Astrocyte of the cerebellum (primary cell): ENCODE results near the gene FAM169A.
"Not testable (repeated sequence)": the region's sequence is repeated elsewhere in the genome, so short reads cannot be mapped to it uniquely, and the experiment has no call there.

ENCODE experiments used
- DNase-seq: peaks from one replicate; pipeline ENCODE4 v3.0.0-alpha.2; 2011; ENCODE audit warnings: low read depth
- H3K4me3 ChIP-seq: 2 replicates; pipeline ENCODE4 v1.5.1; 2011; ENCODE audit warnings: mild to moderate bottlenecking, low read depth, low read length, moderate library complexity
- CTCF ChIP-seq: IDR thresholded peaks from 2 replicates; pipeline ENCODE4 v1.5.1; 2012; ENCODE audit warnings: low read length, low read depth, moderate library complexity, mild to moderate bottlenecking; ENCODE audit errors: missing control alignments
- in situ Hi-C: cut with HindIII; loops from 2 replicates; pipeline ENCODE4 v1.10.0; 2017; ENCODE audit warnings: low sequenced_read_pairs

The FAM169A gene

DNA sequence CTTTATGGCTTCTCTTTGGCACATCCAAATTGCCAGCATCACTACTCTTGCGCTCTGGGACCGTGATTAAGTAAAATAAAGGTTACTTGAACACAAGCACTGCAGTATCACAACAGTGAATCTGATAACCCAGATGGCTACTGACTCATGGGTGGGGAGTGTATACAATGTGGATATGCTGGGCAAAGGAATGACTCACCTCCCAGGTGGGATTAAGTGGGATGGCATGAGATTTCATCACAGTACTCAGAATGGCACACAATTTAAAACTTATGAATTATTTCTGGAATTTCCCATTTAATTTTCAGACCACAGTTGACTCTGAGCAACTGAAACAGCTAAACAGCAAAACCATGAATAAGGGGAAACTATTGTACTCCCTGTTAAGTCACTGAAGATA, 103.6 kb downstream of the FAM169A start:
- DNase-seq, result no peak
- no peak overlapping the region for H3K4me3 ChIP-seq
- no peak for TF ChIP-seq CTCF
- in situ Hi-C loops, result no loop called here

- DNase-seq, result no peak
- in situ Hi-C loops, result no loop called here
- H3K4me3 ChIP-seq, result no peak overlapping the region
- TF ChIP-seq CTCF, result no peak
These were observed 104.9 kb downstream of the FAM169A start for GRCh38 chr5:74761241-74761640.

DNA sequence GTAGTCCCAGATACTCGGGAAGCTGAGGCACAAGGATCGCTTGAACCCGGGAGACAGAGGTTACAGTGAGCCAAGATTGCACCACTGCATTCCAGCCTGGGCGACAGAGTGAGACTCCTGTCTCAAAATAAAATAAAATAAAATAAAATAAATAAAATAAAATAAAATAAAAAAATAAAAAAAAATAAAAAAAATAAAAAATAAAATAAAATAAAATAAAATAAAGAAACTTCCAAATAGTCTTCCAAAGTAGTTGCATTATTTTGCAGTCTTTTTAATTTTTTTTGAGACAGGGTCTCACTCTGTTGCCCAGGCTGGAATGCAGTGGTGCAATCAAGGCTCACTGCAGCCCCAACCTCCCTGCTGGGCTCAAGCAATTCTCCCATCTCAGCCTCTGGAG, 117.4 kb downstream of the FAM169A start:
- in situ Hi-C loops, H3K4me3 ChIP-seq, DNase-seq: not testable (repeated sequence)

GRCh38 chr5:74738406-74738805, 127.8 kb downstream of the FAM169A start:
- DNase-seq, result no peak
- no peak overlapping the region for H3K4me3 ChIP-seq
- TF ChIP-seq CTCF, result no peak
- in situ Hi-C loops, result no loop called here

DNA sequence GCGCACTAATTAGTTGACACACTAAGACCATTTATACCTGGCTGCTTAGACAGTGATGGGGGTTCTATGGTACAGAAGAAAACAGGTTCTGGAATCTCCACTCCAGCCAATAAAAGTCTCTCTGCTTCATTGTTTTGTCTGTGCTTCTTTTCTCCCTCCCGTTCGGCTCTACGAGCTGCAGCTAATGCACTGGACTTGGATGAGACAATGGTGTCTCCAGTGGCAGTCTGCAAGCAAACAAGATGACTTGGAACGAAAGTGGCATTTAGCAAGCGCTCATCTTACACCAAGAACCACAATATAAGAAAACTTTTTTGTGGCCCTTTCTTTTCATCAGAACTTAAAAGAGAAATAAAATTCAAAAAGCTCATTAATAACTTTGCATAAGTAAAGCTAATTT, 129.4 kb downstream of the FAM169A start:
- H3K4me3 ChIP-seq, result no peak overlapping the region
- TF ChIP-seq CTCF, result no peak
- no peak for DNase-seq
- in situ Hi-C loops, result no loop called here
